GM12878 (cell line): ENCODE results near the gene SPINK13. TPM values are rescaled to one million over a fixed set of nuclear protein-coding genes. Genes with fewer than 3 reads are reported as not detected.

Experiments used
- ATAC-seq: fragments of 200-7000 bp; cut with Tn5 transposase; 3 replicates; pipeline ENCODE4 v1.9.1; 2020; ENCODE audit warnings: mild to moderate bottlenecking, moderate library complexity
- Bru-seq: library from RNA; stranded (reverse); fragments of 400-500 nt; gene quantifications from one replicate; lab custom pipeline; 2021; lab: Mats Ljungman, UMichigan
- BruChase-seq, 2 experiments: library from RNA; stranded (reverse); fragments of 400-500 nt; gene quantifications; one replicate each; lab custom pipeline; 2021; lab: Mats Ljungman, UMichigan
- BruUV-seq: library from RNA; stranded (reverse); fragments of 400-500 nt; replicated peaks from 2 replicates; lab custom pipeline; 2021; lab: Mats Ljungman, UMichigan
- CTCF ChIA-PET: fragments of 300-600 bp; sonication (Branson Sonifier 250); formaldehyde crosslinking; extraction: SDS; loops from one replicate; lab custom pipeline; 2021; ENCODE audit warnings: inconsistent platforms; lab: Yijun Ruan, JAX
- POLR2A ChIA-PET: fragments of 350-600 bp; formaldehyde crosslinking; extraction: SDS; loops from one replicate; lab custom pipeline; 2021; ENCODE audit warnings: inconsistent platforms; lab: Charles Lee
- RAD21 ChIA-PET: fragments of 300-600 bp; sonication (Branson Sonifier 250); formaldehyde crosslinking; loops from one replicate; lab custom pipeline; 2023; ENCODE audit warnings: antibody characterized with exemption; ENCODE audit not compliant: unreplicated experiment; lab: Charles Lee
- SMC1A ChIA-PET: fragments of 300-600 bp; sonication (Branson Sonifier 250); formaldehyde crosslinking; loops from one replicate; lab custom pipeline; 2023; ENCODE audit not compliant: unreplicated experiment, uncharacterized antibody; lab: Charles Lee
- DNase-seq: peaks from one replicate; pipeline ENCODE4 v3.0.0-alpha.2; 2011; ENCODE audit warnings: low read depth, low spot score
- FAIRE-seq: peaks from 3 replicates; lab custom pipeline; 2011; peaks lifted over from hg19 to GRCh38; lab: Jason Lieb, UNC
- H2AFZ ChIP-seq: 2 replicates; pipeline ENCODE4 v1.6.0; 2011; ENCODE audit warnings: low read depth, low read length, control low read depth; ENCODE audit not compliant: control insufficient read depth
- H3K27ac ChIP-seq: 2 replicates; pipeline ENCODE4 v1.5.1; 2011; ENCODE audit warnings: control low read depth; ENCODE audit not compliant: control insufficient read depth, insufficient read depth
- H3K27me3 ChIP-seq, 2 experiments: replicated peaks in 1 of 2; 2 replicates each; pipeline versions ENCODE4 v1.6.0 to v1.6.1; 2011; ENCODE audit warnings: low read length in 1 of 2; ENCODE audit not compliant: control insufficient read depth in 2 of 2, insufficient read depth in 2 of 2
- H3K36me3 ChIP-seq, 2 experiments: 2 replicates each; pipeline ENCODE4 v1.5.1; 2011; ENCODE audit warnings: low read length in 1 of 2; ENCODE audit not compliant: control insufficient read depth in 2 of 2, insufficient read depth in 2 of 2
- H3K4me1 ChIP-seq: 2 replicates; pipeline ENCODE4 v1.6.1; 2011; ENCODE audit warnings: mild to moderate bottlenecking, low read length, moderate library complexity, mixed read lengths; ENCODE audit not compliant: control insufficient read depth, insufficient read depth
- H3K4me2 ChIP-seq: 2 replicates; pipeline ENCODE4 v1.6.0; 2011; ENCODE audit warnings: control low read depth; ENCODE audit not compliant: control insufficient read depth, insufficient read depth
- H3K4me3 ChIP-seq: fragments of 200-600 bp; sonication (generic); 2 replicates; pipeline ENCODE4 v1.5.1; 2016
- H3K79me2 ChIP-seq: 2 replicates; pipeline ENCODE4 v1.6.0; 2011; ENCODE audit warnings: low read length; ENCODE audit not compliant: control insufficient read depth, insufficient read depth
- H3K9ac ChIP-seq: 2 replicates; pipeline ENCODE4 v1.8.0; 2011; ENCODE audit warnings: low read length, control low read depth, mixed read lengths; ENCODE audit not compliant: control insufficient read depth, insufficient read depth
- H3K9me3 ChIP-seq: replicated peaks from 3 replicates; pipeline ENCODE4 v1.5.1; 2011; ENCODE audit warnings: mild to moderate bottlenecking, low read length; ENCODE audit not compliant: control insufficient read depth, insufficient read depth
- H4K20me1 ChIP-seq: 2 replicates; pipeline ENCODE4 v1.6.0; 2011; ENCODE audit not compliant: control insufficient read depth, insufficient read depth
- GATAD2B ChIP-seq: fragments of 450-650 bp; conservative IDR thresholded peaks from 2 replicates; pipeline ENCODE4 v1.6.1; 2017; ENCODE audit warnings: low read depth, mild to moderate bottlenecking, moderate library complexity
- IKZF1 ChIP-seq: fragments of 450-650 bp; conservative IDR thresholded peaks from 2 replicates; pipeline ENCODE4 v1.6.1; 2017; ENCODE audit warnings: antibody characterized with exemption, mild to moderate bottlenecking
- SMARCA5 ChIP-seq: fragments of 450-650 bp; IDR thresholded peaks from 2 replicates; pipeline ENCODE4 v1.6.1; 2017; ENCODE audit warnings: mild to moderate bottlenecking
- SPI1 ChIP-seq: IDR thresholded peaks from 2 replicates; pipeline ENCODE4 v1.6.1; 2011; ENCODE audit warnings: low read depth, mild to moderate bottlenecking, low read length, moderate library complexity, borderline replicate concordance; ENCODE audit not compliant: insufficient read depth
- ZNF207 ChIP-seq: fragments of 450-650 bp; IDR thresholded peaks from 2 replicates; pipeline ENCODE4 v1.6.1; 2014; ENCODE audit warnings: antibody characterized with exemption, mild to moderate bottlenecking, borderline replicate concordance
- WGBS: methylation state at CpG from one replicate; pipeline ENCODE4 v1.1.6; 2016; ENCODE audit warnings: low lambda C conversion rate; ENCODE audit not compliant: insufficient replicate concordance, insufficient coverage; ENCODE audit errors: missing lambda C conversion rate; 5-methylcytosine and 5-hydroxymethylcytosine counted together
- in situ Hi-C: fragments of 300-500 bp; cut with MboI; formaldehyde crosslinking; loops from 9 replicates; pipeline ENCODE4 v1.14.3; 2018; ENCODE audit warnings: mixed read lengths
- intact Hi-C: fragments of 100-400 bp; cut with micrococcal nuclease; formaldehyde crosslinking; loops from one replicate; pipeline ENCODE4 v1.14.2; 2022; ENCODE audit not compliant: unreplicated experiment
- long read RNA-seq, 2 experiments: library from polyadenylated mRNA; unstranded; transcript quantifications; one replicate each; pipeline ENCODE4 v2.0.0, GENCODE V29; 2019 to 2020
- polyA minus RNA-seq, 3 experiments: library from RNA; depleted of rRNA, polyadenylated mRNA; stranded (reverse); fragments of >200 nt; gene quantifications; 2 replicates each; pipeline ENCODE4 v1.2.3, GENCODE V29; 2011
- polyA plus RNA-seq, 11 experiments: library from polyadenylated mRNA; depleted of rRNA in 4 of 11; unstranded in 6 of 11; stranded (reverse) in 5 of 11; fragments of >200 nt; fragmentation: Nextera tagmentation in 4 of 11; fragmentation: Illumina TruSeq in 1 of 11; extraction: Ambion mirVana in 4 of 11; extraction: Trizol in 1 of 11; gene quantifications; 1 replicate in 1 of 11; 2 replicates in 10 of 11; pipeline versions ENCODE4 v1.2.1 to v1.2.3, GENCODE V29; 2011 to 2016; ENCODE audit warnings: inconsistent platforms in 2 of 11, missing spikeins in 2 of 11, low read depth in 1 of 11
- total RNA-seq, 4 experiments: library from RNA; depleted of rRNA in 3 of 4; stranded (reverse); fragments of >200 nt in 3 of 4; fragmentation: Illumina TruSeq in 1 of 4; extraction: Trizol in 1 of 4; gene quantifications; 2 replicates each; pipeline versions ENCODE4 v1.2.1 to v1.2.3, GENCODE V29; 2013 to 2021
- TF ChIP-seq, protein P1 (sequence below): fragments of 450-650 bp; IDR thresholded peaks from 2 replicates; pipeline ENCODE4 v1.6.1; 2017; ENCODE audit warnings: borderline replicate concordance
- TF ChIP-seq, protein P2 (sequence below): IDR thresholded peaks from 2 replicates; pipeline ENCODE4 v1.6.1; 2012; ENCODE audit warnings: mild to moderate bottlenecking, low read depth, low read length
- TF ChIP-seq, protein P3 (sequence below): fragments of 450-650 bp; formaldehyde crosslinking; IDR thresholded peaks from 2 replicates; pipeline ENCODE4 v1.4.0; 2020; ENCODE audit warnings: mild to moderate bottlenecking, moderate library complexity
- TF ChIP-seq, protein P4 (sequence below): fragments of 450-650 bp; IDR thresholded peaks from 2 replicates; pipeline ENCODE4 v1.6.1; 2017; ENCODE audit warnings: mild to moderate bottlenecking

Gene SPINK13, protein sequence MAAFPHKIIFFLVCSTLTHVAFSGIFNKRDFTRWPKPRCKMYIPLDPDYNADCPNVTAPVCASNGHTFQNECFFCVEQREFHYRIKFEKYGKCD
- not detected in 2 replicates for total RNA-seq (2013; cell fraction: nucleolus; rRNA removed)
- total RNA-seq (2014; rRNA removed) (not detected in 2 replicates), total RNA-seq (2014; rRNA removed; fragmentation: Illumina TruSeq; extraction: Trizol) (not detected in 2 replicates), total RNA-seq (2021) (not detected in 2 replicates), polyA plus RNA-seq (2011; rRNA removed) (0.16 and 0.55 TPM in 2 replicates), polyA plus RNA-seq (2014; fragmentation: Illumina TruSeq; extraction: Trizol) (not detected in 2 replicates), polyA plus RNA-seq (2014; fragmentation: Nextera tagmentation; extraction: Ambion mirVana) (under 1 TPM in 1 of 2 experiments, not detected in 1; 0.15 TPM), polyA plus RNA-seq (2014; rRNA removed) (0.51 TPM in 1 of 2 replicates, not detected in the other), polyA plus RNA-seq (2016; fragmentation: Nextera tagmentation; extraction: Ambion mirVana) (not detected), polyA minus RNA-seq (2011; rRNA and poly(A)+ RNA removed) (not detected in 2 replicates), Bru-seq, nascent RNA (percentile 20 among the genes with signal in this experiment), BruChase-seq, experiment 1, labeled RNA remaining after a 6-hour chase (not detected), BruChase-seq, experiment 2, labeled RNA remaining after a 2-hour chase (percentile 14 among the genes with signal in this experiment)
- not detected for polyA plus RNA-seq (2011; ENCODE audit: low read depth)
- 0.08 TPM in 1 of 2 replicates, not detected in the other for polyA plus RNA-seq (2011; cell fraction: cytosol; rRNA removed)
- polyA plus RNA-seq (2011; cell fraction: nucleus; rRNA removed) = 0.22 and 0.42 TPM in 2 replicates
- polyA plus RNA-seq (2012) = not detected in 2 replicates
- polyA minus RNA-seq (2011; cell fraction: cytosol; rRNA and poly(A)+ RNA removed) = not detected in 2 replicates
- not detected in 2 replicates for polyA minus RNA-seq (2011; cell fraction: nucleus; rRNA and poly(A)+ RNA removed)
- long read RNA-seq, experiment 1 = 0 reads
- long read RNA-seq, experiment 2 = 0 reads

DNA sequence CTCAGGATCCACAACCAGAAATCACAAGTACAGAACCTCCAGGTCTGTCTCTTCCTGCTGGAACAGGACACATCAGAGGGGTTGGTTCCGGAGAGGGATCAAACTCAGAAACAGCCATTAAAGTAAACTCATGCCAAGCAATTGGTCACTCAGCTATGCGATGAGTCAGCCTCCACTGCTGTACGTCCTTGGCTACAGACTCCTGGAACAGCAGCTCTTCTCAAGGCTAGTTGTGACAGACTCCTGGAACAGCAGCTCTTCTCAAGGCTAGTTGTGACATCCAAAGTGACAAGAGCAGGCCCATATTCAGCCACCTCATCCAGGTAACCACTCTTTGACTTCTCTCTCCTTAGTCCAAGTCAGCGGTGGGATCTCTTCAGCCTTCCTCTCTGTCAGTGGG, at the start of gene SPINK13:
Gene SPINK13, plus strand, starts transcription at position 229 of the 400 bp plus-strand sequence. CDS start 1,279 bp downstream, outside the sequence.
- ChIA-PET POLR2A (no interaction called here), SMC1A (no interaction called here), RAD21 (no interaction called here), CTCF (no interaction called here)
- Histone ChIP-seq H3K36me3 (no peaks in the 10 kb centered on the region), H4K20me1 (no peaks in the 10 kb centered on the region), H3K9ac (no peak within 1 kb of the TSS), H2AFZ (no peak within 1 kb of the TSS), H3K4me1 (no peaks in the 10 kb centered on the region), H3K4me3 (no peak within 1 kb of the TSS), H3K4me2 (no peak within 1 kb of the TSS), H3K27me3 (no peaks in the 10 kb centered on the region), H3K79me2 (no peaks in the 10 kb centered on the region), H3K27ac (no peak within 1 kb of the TSS), H3K9me3 (no peaks in the 10 kb centered on the region)
- DNase-seq = no peak
- in situ Hi-C loops = no loop called here
- 45% methylated on average over 4 of the region's 4 CpGs for WGBS
- intact Hi-C loops = no loop called here
- no TSS peak for BruUV-seq
- FAIRE-seq = no peak
- ATAC-seq = no peak
- TF ChIP-seq, protein P1, sequence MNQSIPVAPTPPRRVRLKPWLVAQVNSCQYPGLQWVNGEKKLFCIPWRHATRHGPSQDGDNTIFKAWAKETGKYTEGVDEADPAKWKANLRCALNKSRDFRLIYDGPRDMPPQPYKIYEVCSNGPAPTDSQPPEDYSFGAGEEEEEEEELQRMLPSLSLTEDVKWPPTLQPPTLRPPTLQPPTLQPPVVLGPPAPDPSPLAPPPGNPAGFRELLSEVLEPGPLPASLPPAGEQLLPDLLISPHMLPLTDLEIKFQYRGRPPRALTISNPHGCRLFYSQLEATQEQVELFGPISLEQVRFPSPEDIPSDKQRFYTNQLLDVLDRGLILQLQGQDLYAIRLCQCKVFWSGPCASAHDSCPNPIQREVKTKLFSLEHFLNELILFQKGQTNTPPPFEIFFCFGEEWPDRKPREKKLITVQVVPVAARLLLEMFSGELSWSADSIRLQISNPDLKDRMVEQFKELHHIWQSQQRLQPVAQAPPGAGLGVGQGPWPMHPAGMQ = no peak
- TF ChIP-seq IKZF1 (no peak), ZNF207 (no peak), GATAD2B (no peak), SMARCA5 (no peak), SPI1 (no peak)
- TF ChIP-seq, protein P2, sequence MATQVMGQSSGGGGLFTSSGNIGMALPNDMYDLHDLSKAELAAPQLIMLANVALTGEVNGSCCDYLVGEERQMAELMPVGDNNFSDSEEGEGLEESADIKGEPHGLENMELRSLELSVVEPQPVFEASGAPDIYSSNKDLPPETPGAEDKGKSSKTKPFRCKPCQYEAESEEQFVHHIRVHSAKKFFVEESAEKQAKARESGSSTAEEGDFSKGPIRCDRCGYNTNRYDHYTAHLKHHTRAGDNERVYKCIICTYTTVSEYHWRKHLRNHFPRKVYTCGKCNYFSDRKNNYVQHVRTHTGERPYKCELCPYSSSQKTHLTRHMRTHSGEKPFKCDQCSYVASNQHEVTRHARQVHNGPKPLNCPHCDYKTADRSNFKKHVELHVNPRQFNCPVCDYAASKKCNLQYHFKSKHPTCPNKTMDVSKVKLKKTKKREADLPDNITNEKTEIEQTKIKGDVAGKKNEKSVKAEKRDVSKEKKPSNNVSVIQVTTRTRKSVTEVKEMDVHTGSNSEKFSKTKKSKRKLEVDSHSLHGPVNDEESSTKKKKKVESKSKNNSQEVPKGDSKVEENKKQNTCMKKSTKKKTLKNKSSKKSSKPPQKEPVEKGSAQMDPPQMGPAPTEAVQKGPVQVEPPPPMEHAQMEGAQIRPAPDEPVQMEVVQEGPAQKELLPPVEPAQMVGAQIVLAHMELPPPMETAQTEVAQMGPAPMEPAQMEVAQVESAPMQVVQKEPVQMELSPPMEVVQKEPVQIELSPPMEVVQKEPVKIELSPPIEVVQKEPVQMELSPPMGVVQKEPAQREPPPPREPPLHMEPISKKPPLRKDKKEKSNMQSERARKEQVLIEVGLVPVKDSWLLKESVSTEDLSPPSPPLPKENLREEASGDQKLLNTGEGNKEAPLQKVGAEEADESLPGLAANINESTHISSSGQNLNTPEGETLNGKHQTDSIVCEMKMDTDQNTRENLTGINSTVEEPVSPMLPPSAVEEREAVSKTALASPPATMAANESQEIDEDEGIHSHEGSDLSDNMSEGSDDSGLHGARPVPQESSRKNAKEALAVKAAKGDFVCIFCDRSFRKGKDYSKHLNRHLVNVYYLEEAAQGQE = no peak
- TF ChIP-seq, protein P3, sequence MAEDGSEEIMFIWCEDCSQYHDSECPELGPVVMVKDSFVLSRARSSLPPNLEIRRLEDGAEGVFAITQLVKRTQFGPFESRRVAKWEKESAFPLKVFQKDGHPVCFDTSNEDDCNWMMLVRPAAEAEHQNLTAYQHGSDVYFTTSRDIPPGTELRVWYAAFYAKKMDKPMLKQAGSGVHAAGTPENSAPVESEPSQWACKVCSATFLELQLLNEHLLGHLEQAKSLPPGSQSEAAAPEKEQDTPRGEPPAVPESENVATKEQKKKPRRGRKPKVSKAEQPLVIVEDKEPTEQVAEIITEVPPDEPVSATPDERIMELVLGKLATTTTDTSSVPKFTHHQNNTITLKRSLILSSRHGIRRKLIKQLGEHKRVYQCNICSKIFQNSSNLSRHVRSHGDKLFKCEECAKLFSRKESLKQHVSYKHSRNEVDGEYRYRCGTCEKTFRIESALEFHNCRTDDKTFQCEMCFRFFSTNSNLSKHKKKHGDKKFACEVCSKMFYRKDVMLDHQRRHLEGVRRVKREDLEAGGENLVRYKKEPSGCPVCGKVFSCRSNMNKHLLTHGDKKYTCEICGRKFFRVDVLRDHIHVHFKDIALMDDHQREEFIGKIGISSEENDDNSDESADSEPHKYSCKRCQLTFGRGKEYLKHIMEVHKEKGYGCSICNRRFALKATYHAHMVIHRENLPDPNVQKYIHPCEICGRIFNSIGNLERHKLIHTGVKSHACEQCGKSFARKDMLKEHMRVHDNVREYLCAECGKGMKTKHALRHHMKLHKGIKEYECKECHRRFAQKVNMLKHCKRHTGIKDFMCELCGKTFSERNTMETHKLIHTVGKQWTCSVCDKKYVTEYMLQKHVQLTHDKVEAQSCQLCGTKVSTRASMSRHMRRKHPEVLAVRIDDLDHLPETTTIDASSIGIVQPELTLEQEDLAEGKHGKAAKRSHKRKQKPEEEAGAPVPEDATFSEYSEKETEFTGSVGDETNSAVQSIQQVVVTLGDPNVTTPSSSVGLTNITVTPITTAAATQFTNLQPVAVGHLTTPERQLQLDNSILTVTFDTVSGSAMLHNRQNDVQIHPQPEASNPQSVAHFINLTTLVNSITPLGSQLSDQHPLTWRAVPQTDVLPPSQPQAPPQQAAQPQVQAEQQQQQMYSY (CRISPR knock-in tag) = no peak
- TF ChIP-seq, protein P4, sequence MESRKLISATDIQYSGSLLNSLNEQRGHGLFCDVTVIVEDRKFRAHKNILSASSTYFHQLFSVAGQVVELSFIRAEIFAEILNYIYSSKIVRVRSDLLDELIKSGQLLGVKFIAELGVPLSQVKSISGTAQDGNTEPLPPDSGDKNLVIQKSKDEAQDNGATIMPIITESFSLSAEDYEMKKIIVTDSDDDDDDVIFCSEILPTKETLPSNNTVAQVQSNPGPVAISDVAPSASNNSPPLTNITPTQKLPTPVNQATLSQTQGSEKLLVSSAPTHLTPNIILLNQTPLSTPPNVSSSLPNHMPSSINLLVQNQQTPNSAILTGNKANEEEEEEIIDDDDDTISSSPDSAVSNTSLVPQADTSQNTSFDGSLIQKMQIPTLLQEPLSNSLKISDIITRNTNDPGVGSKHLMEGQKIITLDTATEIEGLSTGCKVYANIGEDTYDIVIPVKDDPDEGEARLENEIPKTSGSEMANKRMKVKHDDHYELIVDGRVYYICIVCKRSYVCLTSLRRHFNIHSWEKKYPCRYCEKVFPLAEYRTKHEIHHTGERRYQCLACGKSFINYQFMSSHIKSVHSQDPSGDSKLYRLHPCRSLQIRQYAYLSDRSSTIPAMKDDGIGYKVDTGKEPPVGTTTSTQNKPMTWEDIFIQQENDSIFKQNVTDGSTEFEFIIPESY = no peak
